IMR-90 (cell line): ENCODE measurements around the gene UBE2O. TPM values are rescaled to one million over a fixed set of nuclear protein-coding genes. Genes with fewer than 3 reads are reported as not detected.

Experiments
- ATAC-seq: fragments of 200-7000 bp; cut with Tn5 transposase; 2 replicates; pipeline ENCODE4 v1.9.1; 2020; ENCODE audit warnings: low read depth, mild to moderate bottlenecking, moderate library complexity
- BruUV-seq: library from RNA; stranded (reverse); fragments of 400-500 nt; replicated peaks from 2 replicates; lab custom pipeline; 2021; lab: Mats Ljungman, UMichigan
- CTCF ChIA-PET: fragments of 300-600 bp; formaldehyde crosslinking; extraction: SDS; loops from one replicate; lab custom pipeline; 2021; ENCODE audit warnings: antibody characterized with exemption; lab: Yijun Ruan, JAX
- POLR2A ChIA-PET: fragments of 300-600 bp; sonication (Branson Sonifier 250); formaldehyde crosslinking; loops from one replicate; lab custom pipeline; 2022; ENCODE audit warnings: antibody characterized with exemption; ENCODE audit not compliant: unreplicated experiment; lab: Charles Lee
- DNase-seq: peaks from one replicate; pipeline ENCODE4 v3.0.0; 2013
- H2AFZ ChIP-seq: replicated peaks from 2 replicates; pipeline ENCODE3; 2013; ENCODE audit warnings: low read length, mild to moderate bottlenecking; ENCODE audit not compliant: poor library complexity
- H2AK5ac ChIP-seq: 2 replicates; pipeline ENCODE4 v1.6.1; 2013; ENCODE audit warnings: low read depth, low read length, inconsistent platforms
- H2AK9ac ChIP-seq: replicated peaks from 2 replicates; pipeline ENCODE3; 2013; ENCODE audit warnings: mild to moderate bottlenecking, low read depth, low read length, moderate library complexity; ENCODE audit not compliant: poor library complexity
- H2BK120ac ChIP-seq: 2 replicates; pipeline ENCODE4 v1.6.1; 2013; ENCODE audit warnings: low read depth, low read length, inconsistent platforms
- H2BK15ac ChIP-seq: 3 replicates; pipeline ENCODE4 v1.6.1; 2013; ENCODE audit warnings: low read depth, low read length, inconsistent platforms
- H2BK20ac ChIP-seq: 2 replicates; pipeline ENCODE4 v1.6.1; 2013; ENCODE audit warnings: low read depth, mild to moderate bottlenecking, inconsistent platforms, low read length, moderate library complexity
- H2BK5ac ChIP-seq: 2 replicates; pipeline ENCODE4 v1.6.1; 2013; ENCODE audit warnings: mild to moderate bottlenecking, low read depth, low read length, inconsistent platforms; ENCODE audit not compliant: poor library complexity, severe bottlenecking
- H3K14ac ChIP-seq: replicated peaks from 2 replicates; pipeline ENCODE4 v1.6.1; 2013; ENCODE audit warnings: low read depth, low read length, inconsistent platforms
- H3K18ac ChIP-seq: 2 replicates; pipeline ENCODE4 v1.6.1; 2013; ENCODE audit warnings: low read depth, low read length, control low read depth
- H3K23ac ChIP-seq: 2 replicates; pipeline ENCODE4 v1.6.1; 2013; ENCODE audit warnings: low read depth, low read length, inconsistent platforms
- H3K27ac ChIP-seq: 2 replicates; pipeline ENCODE4 v1.5.1; 2013; ENCODE audit warnings: mild to moderate bottlenecking, control low read depth, low read length; ENCODE audit not compliant: insufficient read depth
- H3K27me3 ChIP-seq: 2 replicates; pipeline ENCODE4 v1.6.1; 2013; ENCODE audit warnings: low read length; ENCODE audit not compliant: control insufficient read depth, insufficient read depth
- H3K36me3 ChIP-seq: 2 replicates; pipeline ENCODE4 v1.6.1; 2013; ENCODE audit warnings: low read length, mixed read lengths; ENCODE audit not compliant: control insufficient read depth, insufficient read depth
- H3K4ac ChIP-seq: 2 replicates; pipeline ENCODE4 v1.6.1; 2013; ENCODE audit warnings: low read depth, low read length, inconsistent platforms
- H3K4me1 ChIP-seq: 2 replicates; pipeline ENCODE4 v1.6.1; 2013; ENCODE audit warnings: low read length, mixed read lengths; ENCODE audit not compliant: control insufficient read depth, insufficient read depth
- H3K4me2 ChIP-seq: 2 replicates; pipeline ENCODE4 v1.6.1; 2013; ENCODE audit warnings: low read depth, mild to moderate bottlenecking, control low read depth, low read length, moderate library complexity
- H3K4me3 ChIP-seq: 2 replicates; pipeline ENCODE4 v1.5.1; 2013; ENCODE audit warnings: low read depth, mild to moderate bottlenecking, control low read depth, low read length, moderate library complexity; ENCODE audit not compliant: insufficient read depth
- H3K56ac ChIP-seq: 2 replicates; pipeline ENCODE4 v1.6.1; 2013; ENCODE audit warnings: low read length, inconsistent platforms; ENCODE audit not compliant: insufficient read depth; ENCODE audit errors: extremely low read depth
- H3K79me1 ChIP-seq, 2 experiments: 2 replicates each; pipeline ENCODE4 v1.6.1; 2013; ENCODE audit warnings: low read length in 2 of 2, inconsistent platforms in 1 of 2, low read depth in 1 of 2
- H3K9ac ChIP-seq: 2 replicates; pipeline ENCODE4 v1.6.1; 2013; ENCODE audit warnings: low read depth, low read length, control low read depth
- H3K9me1 ChIP-seq: 2 replicates; pipeline ENCODE4 v1.6.1; 2013; ENCODE audit warnings: low read length, inconsistent platforms; ENCODE audit not compliant: insufficient read depth
- H3K9me3 ChIP-seq: 2 replicates; pipeline ENCODE4 v1.6.1; 2013; ENCODE audit warnings: low read length; ENCODE audit not compliant: control insufficient read depth, insufficient read depth
- H4K20me1 ChIP-seq: 2 replicates; pipeline ENCODE4 v1.6.1; 2013; ENCODE audit warnings: low read length, inconsistent platforms; ENCODE audit not compliant: insufficient read depth
- H4K5ac ChIP-seq: 2 replicates; pipeline ENCODE4 v1.6.1; 2013; ENCODE audit warnings: mild to moderate bottlenecking, low read depth, low read length, control low read depth
- H4K8ac ChIP-seq, 2 experiments: 2 replicates each; pipeline ENCODE4 v1.6.1; 2013; ENCODE audit warnings: low read depth in 2 of 2, low read length in 2 of 2, control low read depth in 1 of 2, inconsistent platforms in 1 of 2
- H4K91ac ChIP-seq: 2 replicates; pipeline ENCODE4 v1.6.1; 2013; ENCODE audit warnings: low read depth, low read length, inconsistent platforms; ENCODE audit not compliant: insufficient read depth
- CEBPB ChIP-seq: IDR thresholded peaks from 2 replicates; pipeline ENCODE4 v1.6.1; 2012; ENCODE audit warnings: low read depth, low read length, improper control_type of control experiment
- CTCF ChIP-seq: conservative IDR thresholded peaks from 2 replicates; pipeline ENCODE4 v1.5.1; 2012; ENCODE audit warnings: mild to moderate bottlenecking, low read depth, low read length, improper control_type of control experiment
- ELK1 ChIP-seq: fragments of 150-350 bp; IDR thresholded peaks from 2 replicates; pipeline ENCODE4 v1.6.1; 2016; ENCODE audit warnings: low read depth, mild to moderate bottlenecking, low read length, moderate library complexity, borderline replicate concordance
- MAFK ChIP-seq: IDR thresholded peaks from 2 replicates; pipeline ENCODE4 v1.6.1; 2012; ENCODE audit warnings: low read depth, low read length, improper control_type of control experiment
- MXI1 ChIP-seq: IDR thresholded peaks from 2 replicates; pipeline ENCODE4 v1.6.1; 2012; ENCODE audit warnings: low read depth, mild to moderate bottlenecking, low read length, moderate library complexity, borderline replicate concordance
- NFE2L2 ChIP-seq: fragments of 150-350 bp; IDR thresholded peaks from 2 replicates; pipeline ENCODE4 v1.6.1; 2016; ENCODE audit warnings: low read depth, mild to moderate bottlenecking, low read length
- RAD21 ChIP-seq: IDR thresholded peaks from 2 replicates; pipeline ENCODE4 v1.6.1; 2012; ENCODE audit warnings: low read length, improper control_type of control experiment
- WGBS, 2 experiments: methylation state at CpG; one replicate each; pipeline versions ENCODE4 v1.1.5 to v1.1.7; 2013; ENCODE audit warnings: missing lambda C conversion rate in 2 of 2; ENCODE audit not compliant: insufficient read length in 1 of 2; ENCODE audit errors: extremely low coverage in 2 of 2; 5-methylcytosine and 5-hydroxymethylcytosine counted together
- dilution Hi-C: fragments of 300-500 bp; cut with HindIII; formaldehyde crosslinking; loops from one replicate; pipeline ENCODE4 v1.14.3; 2018; ENCODE audit warnings: low sequenced_read_pairs; ENCODE audit not compliant: unreplicated experiment
- in situ Hi-C: fragments of 300-500 bp; cut with MboI; formaldehyde crosslinking; loops from 3 replicates; pipeline ENCODE4 v1.14.3; 2019; ENCODE audit warnings: low sequenced_read_pairs, inconsistent platforms, mixed read lengths
- intact Hi-C: fragments of 100-400 bp; cut with micrococcal nuclease; formaldehyde crosslinking; loops from 2 replicates; pipeline ENCODE4 v1.10.0; 2022
- polyA plus RNA-seq, 3 experiments: library from polyadenylated mRNA; depleted of rRNA; stranded (reverse); fragments of >200 nt; gene quantifications; 2 replicates each; pipeline ENCODE4 v1.2.3, GENCODE V29; 2012; ENCODE audit warnings: low replicate concordance in 1 of 3
- total RNA-seq: library from RNA; depleted of rRNA; stranded (reverse); fragments of >200 nt; gene quantifications from 2 replicates; pipeline ENCODE4 v1.2.3, GENCODE V29; 2012

UBE2O gene
- total and polyA plus RNA-seq, 2 of the 4 experiments (the other 2 are of a cell fraction), result 17.6 TPM

GRCh38 chr17:76359375-76359774 lies 93.6 kb downstream of the UBE2O start:
- dilution Hi-C loops (no loop called here), in situ Hi-C loops (no loop called here), intact Hi-C loops (no loop called here)
- ATAC-seq (no peak), DNase-seq (no peak)
- Histone ChIP-seq H3K4me3 (no peak overlapping the region), H3K27me3 (no peaks in the 10 kb centered on the region), H2AK5ac (no peak overlapping the region), H3K36me3 (no peaks in the 10 kb centered on the region), H3K4me2 (no peak overlapping the region), H3K14ac (no peak overlapping the region), H3K79me1 (no peaks in the 10 kb centered on the region), H3K9me1 (no peaks in the 10 kb centered on the region), H3K27ac (no peak overlapping the region), H2BK120ac (no peak overlapping the region), H4K8ac (no peak overlapping the region), H4K20me1 (no peaks in the 10 kb centered on the region), H3K9ac (no peak overlapping the region), H2BK15ac (no peak overlapping the region), H3K4me1 (peaks cover 8% of the 10 kb centered on the region), H3K56ac (no peak overlapping the region), H2BK20ac (no peak overlapping the region), H3K23ac (no peak overlapping the region), H2AFZ (no peak overlapping the region), H4K91ac (no peak overlapping the region), H2AK9ac (no peak overlapping the region), H2BK5ac (no peak overlapping the region), H3K18ac (no peak overlapping the region), H3K9me3 (no peaks in the 10 kb centered on the region), H3K4ac (no peak overlapping the region), H4K5ac (no peak overlapping the region)
- WGBS, 2 experiments, result no CpG with 5 or more reads among the region's 6 CpGs
- CTCF ChIA-PET, result no interaction called here
- POLR2A ChIA-PET, result no interaction called here
- BruUV-seq, result no TSS peak
- no peak for TF ChIP-seq MAFK
- no peak for TF ChIP-seq CTCF
- no peak for TF ChIP-seq ELK1
- no peak for TF ChIP-seq NFE2L2
- TF ChIP-seq RAD21, result no peak
- TF ChIP-seq MXI1, result no peak
- no peak for TF ChIP-seq CEBPB
